Suprapubic skin (tissue), 4 donors: ENCODE data around the gene C11orf24.

Experiments used
- EP300 ChIP-seq: sonication (generic); formaldehyde crosslinking; IDR thresholded peaks from one replicate; pipeline ENCODE4 v1.6.1; 2017; ENCODE audit warnings: antibody characterized with exemption
- POLR2A ChIP-seq, 2 donors: fragments of 450-650 bp; IDR thresholded peaks; one replicate each; pipeline ENCODE4 v1.6.1; 2017; ENCODE audit warnings: antibody characterized with exemption in 2 of 2, mild to moderate bottlenecking in 2 of 2, moderate library complexity in 2 of 2
- POLR2AphosphoS5 ChIP-seq, 3 donors: sonication (generic); formaldehyde crosslinking; IDR thresholded peaks; one replicate each; pipeline ENCODE4 v1.6.1; 2017; ENCODE audit warnings: antibody characterized with exemption in 3 of 3
- TF ChIP-seq, protein P1 (sequence below), 2 donors: fragments of 200-600 bp in 1 of 2; fragments of 450-650 bp in 1 of 2; sonication (generic) in 1 of 2; IDR thresholded peaks; one replicate each; pipeline ENCODE4 v1.5.1; 2016 to 2019; ENCODE audit warnings: antibody characterized with exemption in 2 of 2, mild to moderate bottlenecking in 1 of 2, moderate library complexity in 1 of 2

DNA sequence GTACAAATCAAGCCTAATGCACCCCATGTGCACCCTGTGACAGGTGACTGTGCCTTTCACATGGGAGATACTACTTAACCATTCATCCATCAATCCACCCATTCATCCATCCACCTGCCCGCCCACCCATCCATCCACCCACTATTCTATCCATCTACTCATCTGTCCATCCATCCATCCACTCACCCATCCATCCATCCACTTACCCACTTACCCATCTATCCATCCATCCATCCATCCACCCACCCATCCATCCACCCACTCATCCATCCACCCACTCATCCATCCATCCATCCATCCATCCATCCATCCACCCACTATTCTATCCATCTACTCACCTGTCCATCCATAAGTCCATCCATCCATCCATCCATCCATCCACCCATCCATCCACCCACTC lies 7.5 kb downstream of the C11orf24 start:
- TF ChIP-seq POLR2AphosphoS5 (IDR thresholded peaks at IDR 0.05) (no peak), EP300 (no peak), POLR2A (IDR thresholded peaks at IDR 0.05) (no peak)
- TF ChIP-seq, protein P1, sequence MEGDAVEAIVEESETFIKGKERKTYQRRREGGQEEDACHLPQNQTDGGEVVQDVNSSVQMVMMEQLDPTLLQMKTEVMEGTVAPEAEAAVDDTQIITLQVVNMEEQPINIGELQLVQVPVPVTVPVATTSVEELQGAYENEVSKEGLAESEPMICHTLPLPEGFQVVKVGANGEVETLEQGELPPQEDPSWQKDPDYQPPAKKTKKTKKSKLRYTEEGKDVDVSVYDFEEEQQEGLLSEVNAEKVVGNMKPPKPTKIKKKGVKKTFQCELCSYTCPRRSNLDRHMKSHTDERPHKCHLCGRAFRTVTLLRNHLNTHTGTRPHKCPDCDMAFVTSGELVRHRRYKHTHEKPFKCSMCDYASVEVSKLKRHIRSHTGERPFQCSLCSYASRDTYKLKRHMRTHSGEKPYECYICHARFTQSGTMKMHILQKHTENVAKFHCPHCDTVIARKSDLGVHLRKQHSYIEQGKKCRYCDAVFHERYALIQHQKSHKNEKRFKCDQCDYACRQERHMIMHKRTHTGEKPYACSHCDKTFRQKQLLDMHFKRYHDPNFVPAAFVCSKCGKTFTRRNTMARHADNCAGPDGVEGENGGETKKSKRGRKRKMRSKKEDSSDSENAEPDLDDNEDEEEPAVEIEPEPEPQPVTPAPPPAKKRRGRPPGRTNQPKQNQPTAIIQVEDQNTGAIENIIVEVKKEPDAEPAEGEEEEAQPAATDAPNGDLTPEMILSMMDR (IDR thresholded peaks at IDR 0.05) = no peak
